Nephron progenitor cell (in vitro differentiated cells): ENCODE data around the gene C16orf86.

Source experiments
- DNase-seq: peaks from one replicate; pipeline ENCODE4 v3.0.0; 2021
- H3K27ac Mint-ChIP-seq: 2 replicates; pipeline ENCODE4 v1.8.0; 2021; ENCODE audit warnings: mild to moderate bottlenecking, moderate library complexity, mixed read lengths
- H3K27me3 Mint-ChIP-seq: 2 replicates; pipeline ENCODE4 v1.8.0; 2021; ENCODE audit warnings: mild to moderate bottlenecking, low read depth, mixed read lengths; ENCODE audit not compliant: poor library complexity
- H3K36me3 Mint-ChIP-seq: 2 replicates; pipeline ENCODE4 v1.8.0; 2021; ENCODE audit warnings: low read depth, mixed read lengths
- H3K4me1 Mint-ChIP-seq: 2 replicates; pipeline ENCODE4 v1.8.0; 2021; ENCODE audit warnings: mixed read lengths
- H3K4me3 Mint-ChIP-seq: 2 replicates; pipeline ENCODE4 v1.8.0; 2021; ENCODE audit warnings: mild to moderate bottlenecking, moderate library complexity, mixed read lengths
- H3K9me3 Mint-ChIP-seq: 2 replicates; pipeline ENCODE4 v1.8.0; 2021; ENCODE audit warnings: mild to moderate bottlenecking, moderate library complexity, mixed read lengths
- TF ChIP-seq, protein P1 (sequence below): fragments of 200-600 bp; sonication (generic); IDR thresholded peaks from 2 replicates; pipeline ENCODE4 v1.5.0; 2021; ENCODE audit warnings: antibody characterized with exemption

The C16orf86 gene

DNA sequence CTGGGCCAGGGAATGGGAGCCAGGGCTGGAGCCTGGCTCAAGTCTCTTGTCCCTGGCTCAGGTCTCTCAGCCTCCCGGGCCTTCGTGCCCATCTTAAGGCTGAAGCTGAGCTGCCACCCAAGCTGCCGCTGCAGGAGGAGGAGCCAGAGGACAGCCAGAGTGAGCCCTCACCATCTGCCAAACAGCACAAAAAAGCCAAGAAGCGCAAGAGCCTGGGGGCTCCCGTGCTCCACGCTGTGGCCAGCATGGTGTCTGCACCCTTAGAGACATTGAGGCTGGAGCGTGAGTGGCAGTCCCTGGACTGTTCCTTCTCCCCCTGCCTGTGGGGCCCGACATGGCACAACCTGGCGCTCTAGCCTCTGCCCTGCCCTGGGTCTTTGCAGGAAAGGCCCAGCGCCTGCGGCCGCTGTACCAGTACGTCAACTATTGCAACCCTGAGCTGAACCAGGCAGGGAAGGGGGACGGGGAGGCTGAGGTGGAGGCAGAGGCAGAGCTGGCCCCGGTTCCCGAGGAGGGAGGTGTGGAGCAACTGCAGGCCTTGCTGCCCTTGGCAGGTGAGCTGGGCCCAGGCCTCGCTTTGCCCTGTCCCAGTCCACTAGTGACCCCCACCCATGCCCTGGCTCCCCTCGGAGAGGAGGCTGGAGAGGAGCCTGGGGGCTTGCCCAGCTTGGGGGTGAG, 1.3 kb downstream of the C16orf86 start:
- H3K27me3 Mint-ChIP-seq, result peaks cover 3% of the 10 kb centered on the region
- no peaks in the 10 kb centered on the region for H3K9me3 Mint-ChIP-seq
- TF ChIP-seq, protein P1, sequence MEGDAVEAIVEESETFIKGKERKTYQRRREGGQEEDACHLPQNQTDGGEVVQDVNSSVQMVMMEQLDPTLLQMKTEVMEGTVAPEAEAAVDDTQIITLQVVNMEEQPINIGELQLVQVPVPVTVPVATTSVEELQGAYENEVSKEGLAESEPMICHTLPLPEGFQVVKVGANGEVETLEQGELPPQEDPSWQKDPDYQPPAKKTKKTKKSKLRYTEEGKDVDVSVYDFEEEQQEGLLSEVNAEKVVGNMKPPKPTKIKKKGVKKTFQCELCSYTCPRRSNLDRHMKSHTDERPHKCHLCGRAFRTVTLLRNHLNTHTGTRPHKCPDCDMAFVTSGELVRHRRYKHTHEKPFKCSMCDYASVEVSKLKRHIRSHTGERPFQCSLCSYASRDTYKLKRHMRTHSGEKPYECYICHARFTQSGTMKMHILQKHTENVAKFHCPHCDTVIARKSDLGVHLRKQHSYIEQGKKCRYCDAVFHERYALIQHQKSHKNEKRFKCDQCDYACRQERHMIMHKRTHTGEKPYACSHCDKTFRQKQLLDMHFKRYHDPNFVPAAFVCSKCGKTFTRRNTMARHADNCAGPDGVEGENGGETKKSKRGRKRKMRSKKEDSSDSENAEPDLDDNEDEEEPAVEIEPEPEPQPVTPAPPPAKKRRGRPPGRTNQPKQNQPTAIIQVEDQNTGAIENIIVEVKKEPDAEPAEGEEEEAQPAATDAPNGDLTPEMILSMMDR, result peak; percentile 72
- H3K4me3 Mint-ChIP-seq, result peak overlapping the region; percentile 18
- no peak overlapping the region for H3K27ac Mint-ChIP-seq
- peaks cover 28% of the 10 kb centered on the region for H3K4me1 Mint-ChIP-seq
- peak; percentile 77 for DNase-seq
- H3K36me3 Mint-ChIP-seq, result peaks cover 15% of the 10 kb centered on the region

DNA sequence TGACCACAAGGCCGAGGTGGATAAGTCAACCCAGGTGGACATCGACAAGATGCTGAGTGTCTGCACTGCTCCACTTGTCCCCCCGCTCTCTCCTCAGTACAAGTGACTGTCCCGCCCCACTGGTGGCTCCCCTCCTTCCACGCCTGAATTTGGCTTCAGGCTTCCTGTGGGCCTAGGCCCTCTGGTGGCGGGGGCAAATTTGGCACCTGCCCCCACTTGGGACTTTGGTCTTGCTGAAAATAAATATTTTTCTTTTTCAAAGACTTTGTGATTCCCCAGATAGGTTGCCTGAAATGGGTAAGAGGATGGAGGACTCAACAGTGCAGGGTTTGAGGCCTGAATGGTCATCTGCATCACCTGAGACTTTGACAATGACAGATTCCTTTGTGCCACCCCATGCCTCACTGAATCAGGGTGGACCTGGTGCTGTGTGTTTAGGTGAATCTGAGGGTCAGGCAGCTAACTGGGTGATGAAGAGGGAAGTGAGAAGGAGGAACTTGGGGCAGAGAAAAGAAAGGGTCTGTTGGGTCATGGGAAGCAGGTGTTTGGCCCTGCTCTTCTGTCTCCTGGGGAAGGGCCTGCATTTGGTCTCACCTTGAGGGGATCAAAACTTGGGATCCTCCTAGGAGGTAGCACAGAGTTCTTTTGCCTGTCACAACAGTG, 2.0 kb downstream of the C16orf86 start:
- Mint-ChIP-seq H3K4me3 (no peak overlapping the region), H3K9me3 (no peaks in the 10 kb centered on the region), H3K36me3 (peaks cover 15% of the 10 kb centered on the region), H3K27ac (no peak overlapping the region), H3K27me3 (no peaks in the 10 kb centered on the region), H3K4me1 (peaks cover 28% of the 10 kb centered on the region)
- TF ChIP-seq, protein P1, result no peak
- no peak for DNase-seq

GRCh38 chr16:67669499-67670101, 3.0 kb downstream of the C16orf86 start:
- TF ChIP-seq, protein P1, result no peak
- no peak for DNase-seq
- H3K4me3 Mint-ChIP-seq, result no peak overlapping the region
- no peaks in the 10 kb centered on the region for H3K9me3 Mint-ChIP-seq
- no peaks in the 10 kb centered on the region for H3K27me3 Mint-ChIP-seq
- H3K4me1 Mint-ChIP-seq, result peaks cover 27% of the 10 kb centered on the region
- no peak overlapping the region for H3K27ac Mint-ChIP-seq
- H3K36me3 Mint-ChIP-seq, result peaks cover 7% of the 10 kb centered on the region

DNA sequence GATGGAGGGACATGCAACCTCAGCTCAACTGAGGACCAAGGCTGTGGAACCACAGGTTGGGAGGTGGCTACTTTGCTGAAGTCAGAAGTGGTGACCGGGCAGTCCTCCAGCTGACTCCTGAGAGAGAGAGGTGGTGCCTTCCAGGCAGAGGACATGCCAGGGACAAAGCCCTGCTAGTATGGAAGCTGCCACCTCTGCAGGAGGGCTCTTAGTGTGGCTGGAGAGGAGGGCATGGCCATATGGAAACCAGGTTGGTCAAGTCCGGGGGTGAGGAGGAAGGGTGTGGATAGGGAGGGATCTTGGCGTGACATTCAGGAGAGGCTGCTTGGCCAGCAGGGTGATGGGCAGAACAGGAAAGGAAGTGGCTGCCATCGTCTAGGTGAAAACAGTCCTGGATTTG, 5.7 kb downstream of the C16orf86 start:
- TF ChIP-seq, protein P1, result no peak
- no peaks in the 10 kb centered on the region for H3K27me3 Mint-ChIP-seq
- H3K9me3 Mint-ChIP-seq, result no peaks in the 10 kb centered on the region
- H3K27ac Mint-ChIP-seq, result peak overlapping the region; percentile 31
- no peak for DNase-seq
- no peak overlapping the region for H3K4me3 Mint-ChIP-seq
- no peaks in the 10 kb centered on the region for H3K36me3 Mint-ChIP-seq
- H3K4me1 Mint-ChIP-seq, result peaks cover 9% of the 10 kb centered on the region

DNA sequence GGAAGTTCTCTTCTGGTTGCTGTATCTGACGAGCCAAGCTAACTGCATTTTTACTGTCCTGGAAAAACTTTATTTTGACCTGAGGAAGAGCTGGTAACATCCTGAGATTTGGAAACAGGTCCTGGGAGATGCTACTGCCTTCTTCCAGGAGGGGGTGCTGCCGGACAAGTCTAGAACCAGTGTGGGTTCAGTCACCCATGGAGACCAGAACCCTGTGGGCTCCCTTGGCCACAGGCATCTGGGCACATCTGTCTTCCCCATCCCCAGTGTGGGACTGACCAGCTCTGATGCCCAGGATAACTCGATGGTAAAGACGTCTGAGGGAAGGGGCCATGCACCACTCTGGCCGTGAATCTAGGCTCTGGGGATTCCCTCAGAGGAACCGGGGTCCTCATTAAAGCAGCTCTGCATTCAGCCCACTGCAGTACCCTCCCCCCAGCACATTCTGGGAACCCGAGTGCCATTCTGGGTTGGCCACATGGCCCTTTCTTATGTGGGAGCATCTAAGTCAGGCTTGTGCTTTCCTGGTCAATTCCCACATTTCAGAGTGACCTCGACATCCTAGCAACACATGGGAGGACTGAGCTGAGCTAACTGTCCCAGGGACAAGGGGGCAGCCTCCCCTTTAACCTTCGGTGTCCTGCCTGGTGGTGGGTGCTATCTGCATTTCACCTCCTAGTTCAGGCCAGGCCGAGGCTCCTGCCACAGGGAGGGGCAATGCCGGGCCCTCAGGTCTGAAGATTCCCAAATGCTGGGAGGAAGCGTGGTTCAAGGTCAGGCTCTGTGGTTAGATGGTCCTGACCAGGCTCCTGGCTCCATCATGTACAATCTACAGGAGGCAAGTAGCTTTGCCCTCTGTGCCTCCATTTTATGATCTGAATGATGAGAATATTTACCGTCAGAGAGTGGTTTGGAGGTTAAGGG, 6.4 kb downstream of the C16orf86 start:
- Mint-ChIP-seq H3K36me3 (no peaks in the 10 kb centered on the region), H3K4me1 (peaks cover 6% of the 10 kb centered on the region), H3K27me3 (no peaks in the 10 kb centered on the region), H3K9me3 (no peaks in the 10 kb centered on the region), H3K4me3 (no peak overlapping the region), H3K27ac (peak overlapping the region; percentile 31)
- TF ChIP-seq, protein P1, result peak; percentile 68
- DNase-seq, result peak; percentile 73
